ENCODE data around the gene AP2S1.
A peak's percentile ranks its signal among the peaks of the same experiment; 100 is the strongest.
"Not testable (repeated sequence)": the region's sequence is repeated elsewhere in the genome, so short reads cannot be mapped to it uniquely, and the experiment has no call there.

The AP2S1 gene

GRCh38 chr19:46850228-46851203 is at the start of gene AP2S1:
AP2S1 (minus strand) TSS chr19:46850846; CDS start chr19:46850766, 80 bp downstream.
- DNase-seq (ENCODE audit: low spot score): peak; percentile 93

GRCh38 chr19:46900341-46900740 is 49.7 kb upstream of the AP2S1 start:
- DNase-seq (ENCODE audit: low spot score): no peak

- DNase-seq (ENCODE audit: low spot score): peak; percentile 60
These were observed 48.1 kb upstream of the AP2S1 start for GRCh38 chr19:46898731-46899130.

- DNase-seq (ENCODE audit: low spot score): no peak
These were observed 45.6 kb upstream of the AP2S1 start for GRCh38 chr19:46896076-46896794.

- no peak for DNase-seq (ENCODE audit: low spot score)
These were observed 41.9 kb upstream of the AP2S1 start for GRCh38 chr19:46892252-46893179.

- peak; percentile 86 for DNase-seq (ENCODE audit: low spot score)
These were observed 40.0 kb upstream of the AP2S1 start for GRCh38 chr19:46890423-46891170.

- no peak for DNase-seq (ENCODE audit: low spot score)
These were observed 36.7 kb upstream of the AP2S1 start for GRCh38 chr19:46887240-46887782.

GRCh38 chr19:46886546-46887239 is 36.0 kb upstream of the AP2S1 start:
- peak; percentile 16 for DNase-seq (ENCODE audit: low spot score)

- DNase-seq (ENCODE audit: low spot score): no peak
These were observed 34.8 kb upstream of the AP2S1 start for GRCh38 chr19:46885411-46885810.

GRCh38 chr19:46882751-46883150 is 32.1 kb upstream of the AP2S1 start:
- not testable (repeated sequence) for DNase-seq (ENCODE audit: low spot score)

- DNase-seq (ENCODE audit: low spot score): no peak
These were observed 31.4 kb upstream of the AP2S1 start for GRCh38 chr19:46882034-46882433.

- DNase-seq (ENCODE audit: low spot score): no peak
These were observed 30.4 kb upstream of the AP2S1 start for GRCh38 chr19:46881092-46881491.

GRCh38 chr19:46880431-46880830 is 29.8 kb upstream of the AP2S1 start:
- DNase-seq (ENCODE audit: low spot score): no peak

GRCh38 chr19:46878613-46879375 is 28.1 kb upstream of the AP2S1 start:
- peak; percentile 13 for DNase-seq (ENCODE audit: low spot score)

GRCh38 chr19:46875657-46876056 is 25.0 kb upstream of the AP2S1 start:
- DNase-seq (ENCODE audit: low spot score): no peak

GRCh38 chr19:46875234-46875633 is 24.6 kb upstream of the AP2S1 start:
- no peak for DNase-seq (ENCODE audit: low spot score)

GRCh38 chr19:46872967-46873366 is 22.3 kb upstream of the AP2S1 start:
- no peak for DNase-seq (ENCODE audit: low spot score)

GRCh38 chr19:46871173-46871572 is 20.5 kb upstream of the AP2S1 start:
- not testable (repeated sequence) for DNase-seq (ENCODE audit: low spot score)

- no peak for DNase-seq (ENCODE audit: low spot score)
These were observed 17.6 kb upstream of the AP2S1 start for GRCh38 chr19:46868025-46868802.
